H1 (cell line): ENCODE measurements around the gene SOX6.

Experiments
- CHD2 ChIP-seq: IDR thresholded peaks from 2 replicates; pipeline ENCODE4 v1.6.1; 2012; ENCODE audit warnings: low read length, improper control_type of control experiment
- CTCF ChIP-seq, 3 experiments: IDR thresholded peaks; 1 replicate in 2 of 3; 2 replicates in 1 of 3; pipeline versions ENCODE4 v1.5.1 to v1.6.1; 2011; ENCODE audit warnings: low read length in 3 of 3, mild to moderate bottlenecking in 3 of 3, inconsistent platforms in 2 of 3, low read depth in 1 of 3, moderate library complexity in 1 of 3; ENCODE audit not compliant: insufficient read depth in 1 of 3; ENCODE audit errors: control extremely low read depth in 1 of 3
- JUND ChIP-seq: IDR thresholded peaks from 2 replicates; pipeline ENCODE4 v1.6.1; 2011; ENCODE audit warnings: mild to moderate bottlenecking, improper control_type of control experiment, low read length
- KDM5A ChIP-seq: fragments of 200-600 bp; IDR thresholded peaks from 2 replicates; pipeline ENCODE4 v1.7.1; 2012; ENCODE audit warnings: mild to moderate bottlenecking, low read length, inconsistent platforms, mixed read lengths
- POLR2A ChIP-seq, 2 experiments: IDR thresholded peaks; 1 replicate in 1 of 2; 2 replicates in 1 of 2; pipeline ENCODE4 v1.6.1; 2011; ENCODE audit warnings: low read depth in 2 of 2, low read length in 2 of 2, mild to moderate bottlenecking in 2 of 2; ENCODE audit errors: control extremely low read depth in 1 of 2
- RFX5 ChIP-seq: IDR thresholded peaks from 2 replicates; pipeline ENCODE4 v1.6.1; 2011; ENCODE audit warnings: low read depth, low read length, improper control_type of control experiment, borderline replicate concordance
- SUZ12 ChIP-seq: fragments of 200-600 bp; sonication (generic); IDR thresholded peaks from 2 replicates; pipeline ENCODE4 v1.6.1; 2012; ENCODE audit warnings: mild to moderate bottlenecking, inconsistent platforms, low read length, moderate library complexity, mixed read lengths

GRCh38 chr11:16313846-16314245 lies 42.5 kb downstream of the SOX6 start:
- no peak for TF ChIP-seq JUND
- no peak for TF ChIP-seq SUZ12
- no peak for TF ChIP-seq RFX5
- TF ChIP-seq CHD2, result no peak
- no peak for TF ChIP-seq POLR2A (IDR thresholded peaks at IDR 0.05; ENCODE audit: control extremely low read depth in 1 of 2, low read depth in 2 of 2, low read length in 2 of 2)
- no peak for TF ChIP-seq CTCF (IDR thresholded peaks at IDR 0.05; ENCODE audit: control extremely low read depth in 1 of 3, insufficient read depth in 1 of 3, low read depth in 1 of 3, low read length in 3 of 3)
- no peak for TF ChIP-seq KDM5A
